ENCODE results near the gene HERC3.

HERC3 gene

GRCh38 chr4:88705805-88706492 lies 113.7 kb downstream of the HERC3 start:
- Histone ChIP-seq H3K36me3 (ENCODE audit: insufficient read depth, low read length) (no peaks in the 10 kb centered on the region), H3K27ac (no peak overlapping the region), H3K4me3 (no peak overlapping the region), H3K9me3 (ENCODE audit: low read depth, low read length) (no peaks in the 10 kb centered on the region), H3K9ac (ENCODE audit: insufficient read length) (no peak overlapping the region)
- no peak for DNase-seq (ENCODE audit: low read depth, low spot score)
- TF ChIP-seq FOXP2 (optimal IDR thresholded peaks at IDR 0.05; ENCODE audit: control extremely low read depth, extremely low read length, insufficient read depth) (no peak), POLR2AphosphoS5 (IDR thresholded peaks at IDR 0.05; ENCODE audit: borderline replicate concordance, low read depth, low read length) (no peak), EZH2 (IDR thresholded peaks at IDR 0.05) (no peak)

- TF ChIP-seq FOXP2 (optimal IDR thresholded peaks at IDR 0.05; ENCODE audit: control extremely low read depth, extremely low read length, insufficient read depth): no peak
- TF ChIP-seq EZH2 (IDR thresholded peaks at IDR 0.05): no peak
- TF ChIP-seq POLR2AphosphoS5 (IDR thresholded peaks at IDR 0.05; ENCODE audit: borderline replicate concordance, low read depth, low read length): no peak
- no peak overlapping the region for H3K4me3 ChIP-seq
- DNase-seq (ENCODE audit: low read depth, low spot score): no peak
- no peaks in the 10 kb centered on the region for H3K9me3 ChIP-seq (ENCODE audit: low read depth, low read length)
- no peak overlapping the region for H3K27ac ChIP-seq
- no peak overlapping the region for H3K9ac ChIP-seq (ENCODE audit: insufficient read length)
- no peaks in the 10 kb centered on the region for H3K36me3 ChIP-seq (ENCODE audit: insufficient read depth, low read length)
These were observed 114.3 kb downstream of the HERC3 start for GRCh38 chr4:88706574-88706973.

DNA sequence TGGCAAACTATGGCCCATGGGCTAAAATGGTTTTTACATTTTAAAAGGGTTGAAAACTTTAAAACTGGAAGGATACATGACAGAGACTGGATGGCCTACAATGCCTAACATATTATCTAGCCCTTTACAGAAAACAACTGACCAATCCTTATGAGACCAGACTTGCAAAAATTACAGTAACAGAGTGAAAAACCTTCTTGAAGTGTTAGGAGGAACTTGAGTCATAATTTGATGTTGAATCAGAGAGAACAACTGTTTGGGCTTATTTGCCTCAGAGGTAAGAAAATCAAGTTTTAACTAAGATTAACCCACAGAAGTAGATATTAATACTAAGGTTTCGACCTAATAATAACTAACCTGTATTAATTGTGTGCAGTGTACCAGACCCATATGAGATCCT lies 117.7 kb downstream of the HERC3 start:
- Histone ChIP-seq H3K4me3 (no peak overlapping the region), H3K9ac (ENCODE audit: insufficient read length) (no peak overlapping the region), H3K9me3 (ENCODE audit: low read depth, low read length) (no peaks in the 10 kb centered on the region), H3K27ac (no peak overlapping the region), H3K36me3 (ENCODE audit: insufficient read depth, low read length) (no peaks in the 10 kb centered on the region)
- no peak for TF ChIP-seq FOXP2 (optimal IDR thresholded peaks at IDR 0.05; ENCODE audit: control extremely low read depth, extremely low read length, insufficient read depth)
- no peak for TF ChIP-seq POLR2AphosphoS5 (IDR thresholded peaks at IDR 0.05; ENCODE audit: borderline replicate concordance, low read depth, low read length)
- no peak for TF ChIP-seq EZH2 (IDR thresholded peaks at IDR 0.05)
- no peak for DNase-seq (ENCODE audit: low read depth, low spot score)

- no peak for DNase-seq (ENCODE audit: low read depth, low spot score)
- TF ChIP-seq FOXP2 (optimal IDR thresholded peaks at IDR 0.05; ENCODE audit: control extremely low read depth, extremely low read length, insufficient read depth): no peak
- TF ChIP-seq EZH2 (IDR thresholded peaks at IDR 0.05): no peak
- TF ChIP-seq POLR2AphosphoS5 (IDR thresholded peaks at IDR 0.05; ENCODE audit: borderline replicate concordance, low read depth, low read length): no peak
- H3K9me3 ChIP-seq (ENCODE audit: low read depth, low read length): no peaks in the 10 kb centered on the region
- H3K27ac ChIP-seq: no peak overlapping the region
- H3K4me3 ChIP-seq: no peak overlapping the region
- H3K9ac ChIP-seq (ENCODE audit: insufficient read length): no peak overlapping the region
- H3K36me3 ChIP-seq (ENCODE audit: insufficient read depth, low read length): no peaks in the 10 kb centered on the region
These were observed 121.5 kb downstream of the HERC3 start for GRCh38 chr4:88713782-88714181.

GRCh38 chr4:88718098-88718497 lies 125.8 kb downstream of the HERC3 start:
- Histone ChIP-seq H3K36me3 (ENCODE audit: insufficient read depth, low read length) (no peaks in the 10 kb centered on the region), H3K9ac (ENCODE audit: insufficient read length) (no peak overlapping the region), H3K4me3 (no peak overlapping the region), H3K27ac (no peak overlapping the region), H3K9me3 (ENCODE audit: low read depth, low read length) (no peaks in the 10 kb centered on the region)
- TF ChIP-seq FOXP2 (optimal IDR thresholded peaks at IDR 0.05; ENCODE audit: control extremely low read depth, extremely low read length, insufficient read depth) (no peak), POLR2AphosphoS5 (IDR thresholded peaks at IDR 0.05; ENCODE audit: borderline replicate concordance, low read depth, low read length) (no peak), EZH2 (IDR thresholded peaks at IDR 0.05) (no peak)
- DNase-seq (ENCODE audit: low read depth, low spot score): no peak

DNA sequence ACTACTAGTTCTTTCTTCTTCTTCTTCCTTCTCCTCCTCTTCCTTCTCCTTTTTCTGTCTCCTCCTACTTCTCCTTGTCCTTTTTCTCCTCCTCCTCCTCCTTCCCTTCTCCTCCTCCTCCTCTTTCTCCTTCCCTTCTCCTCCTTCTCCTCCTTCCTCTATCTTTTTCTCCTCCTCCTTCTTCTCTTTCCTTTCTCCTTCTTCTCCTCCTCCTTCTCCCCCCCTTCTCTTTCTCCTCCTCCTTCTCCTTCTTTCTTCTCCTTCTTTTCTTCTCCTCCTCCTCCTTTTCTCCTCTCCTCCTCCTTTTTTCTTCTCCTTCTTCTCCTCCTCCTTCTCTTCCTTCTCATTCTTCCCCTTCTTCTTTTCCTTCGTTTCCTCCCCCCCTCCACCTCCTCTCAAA lies 127.1 kb downstream of the HERC3 start:
- Histone ChIP-seq H3K9ac (ENCODE audit: insufficient read length) (no peak overlapping the region), H3K27ac (no peak overlapping the region)
- TF ChIP-seq FOXP2 (optimal IDR thresholded peaks at IDR 0.05; ENCODE audit: control extremely low read depth, extremely low read length, insufficient read depth) (no peak), EZH2 (IDR thresholded peaks at IDR 0.05) (no peak), POLR2AphosphoS5 (IDR thresholded peaks at IDR 0.05; ENCODE audit: borderline replicate concordance, low read depth, low read length) (no peak)

DNA sequence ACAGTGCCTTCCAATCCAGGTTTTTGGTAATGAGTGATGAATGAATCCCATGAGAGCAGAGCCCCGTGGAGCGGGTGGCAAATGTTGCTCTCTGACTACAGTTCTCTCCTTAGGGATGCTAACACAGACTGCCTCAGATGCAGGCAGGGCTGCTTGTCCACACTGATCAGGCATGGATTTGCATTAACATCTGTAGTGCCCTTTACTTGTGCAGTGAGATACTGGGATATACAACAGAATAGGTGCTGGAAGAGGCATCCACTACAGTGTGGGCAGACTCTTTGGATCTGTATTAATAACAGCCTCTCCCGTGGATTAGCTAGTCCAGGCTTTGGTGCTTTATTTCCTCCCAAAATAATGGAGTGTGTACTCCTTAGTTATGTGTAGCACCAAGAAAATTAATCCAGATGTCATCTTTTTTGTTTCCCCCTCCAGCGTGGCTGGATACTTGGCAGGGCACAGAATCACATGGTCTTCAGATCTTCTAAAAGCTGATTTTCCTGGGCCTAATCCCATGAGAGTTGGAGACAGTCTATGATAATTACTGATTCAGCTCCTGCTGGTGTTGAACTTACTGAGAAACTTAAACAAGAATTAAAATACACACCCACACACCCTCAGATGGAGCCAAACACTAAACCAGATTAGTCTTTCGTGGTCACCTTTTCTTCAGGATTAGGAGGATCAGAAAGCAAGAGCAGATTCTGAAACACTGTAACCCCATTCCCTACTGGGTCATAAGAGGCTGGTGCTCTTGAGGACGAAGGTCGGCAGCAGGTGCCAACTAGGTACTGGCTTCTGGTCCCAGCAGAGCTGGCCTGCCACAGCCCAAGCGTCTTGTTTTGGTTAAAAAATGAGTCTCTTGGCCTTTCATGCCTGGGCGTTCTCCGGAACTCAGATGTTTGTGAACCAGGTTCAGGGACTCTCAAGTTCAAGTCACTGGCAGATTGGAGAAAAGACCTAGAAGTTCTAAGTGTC lies 128.5 kb downstream of the HERC3 start:
- no peaks in the 10 kb centered on the region for H3K36me3 ChIP-seq (ENCODE audit: insufficient read depth, low read length)
- DNase-seq (ENCODE audit: low read depth, low spot score): no peak
- H3K9me3 ChIP-seq (ENCODE audit: low read depth, low read length): no peaks in the 10 kb centered on the region
- no peak for TF ChIP-seq FOXP2 (optimal IDR thresholded peaks at IDR 0.05; ENCODE audit: control extremely low read depth, extremely low read length, insufficient read depth)
- no peak for TF ChIP-seq POLR2AphosphoS5 (IDR thresholded peaks at IDR 0.05; ENCODE audit: borderline replicate concordance, low read depth, low read length)
- no peak for TF ChIP-seq EZH2 (IDR thresholded peaks at IDR 0.05)
- no peak overlapping the region for H3K27ac ChIP-seq
- H3K4me3 ChIP-seq: no peak overlapping the region
- H3K9ac ChIP-seq (ENCODE audit: insufficient read length): no peak overlapping the region

More for the DNA sequence above, 127.1 kb downstream of the HERC3 start:
- Histone ChIP-seq H3K9me3 (ENCODE audit: low read depth, low read length) (no peaks in the 10 kb centered on the region), H3K36me3 (ENCODE audit: insufficient read depth, low read length) (no peaks in the 10 kb centered on the region), H3K4me3 (no peak overlapping the region)
- no peak for DNase-seq (ENCODE audit: low read depth, low spot score)

- Histone ChIP-seq H3K27ac (no peak overlapping the region), H3K36me3 (ENCODE audit: insufficient read depth, low read length) (peaks cover 3% of the 10 kb centered on the region; the same call in 1 of the 2 replicates), H3K4me3 (no peak overlapping the region), H3K9me3 (ENCODE audit: low read depth, low read length) (no peaks in the 10 kb centered on the region), H3K9ac (ENCODE audit: insufficient read length) (no peak overlapping the region)
- no peak for DNase-seq (ENCODE audit: low read depth, low spot score)
- no peak for TF ChIP-seq EZH2 (IDR thresholded peaks at IDR 0.05)
- TF ChIP-seq FOXP2 (optimal IDR thresholded peaks at IDR 0.05; ENCODE audit: control extremely low read depth, extremely low read length, insufficient read depth): no peak
- TF ChIP-seq POLR2AphosphoS5 (IDR thresholded peaks at IDR 0.05; ENCODE audit: borderline replicate concordance, low read depth, low read length): no peak
These were observed 130.0 kb downstream of the HERC3 start for GRCh38 chr4:88722276-88722780.

Data from SK-N-MC (cell line).